ENCODE data around the gene PYGL.
A peak's percentile ranks its signal among the peaks of the same experiment; 100 is the strongest.

PYGL gene

DNA sequence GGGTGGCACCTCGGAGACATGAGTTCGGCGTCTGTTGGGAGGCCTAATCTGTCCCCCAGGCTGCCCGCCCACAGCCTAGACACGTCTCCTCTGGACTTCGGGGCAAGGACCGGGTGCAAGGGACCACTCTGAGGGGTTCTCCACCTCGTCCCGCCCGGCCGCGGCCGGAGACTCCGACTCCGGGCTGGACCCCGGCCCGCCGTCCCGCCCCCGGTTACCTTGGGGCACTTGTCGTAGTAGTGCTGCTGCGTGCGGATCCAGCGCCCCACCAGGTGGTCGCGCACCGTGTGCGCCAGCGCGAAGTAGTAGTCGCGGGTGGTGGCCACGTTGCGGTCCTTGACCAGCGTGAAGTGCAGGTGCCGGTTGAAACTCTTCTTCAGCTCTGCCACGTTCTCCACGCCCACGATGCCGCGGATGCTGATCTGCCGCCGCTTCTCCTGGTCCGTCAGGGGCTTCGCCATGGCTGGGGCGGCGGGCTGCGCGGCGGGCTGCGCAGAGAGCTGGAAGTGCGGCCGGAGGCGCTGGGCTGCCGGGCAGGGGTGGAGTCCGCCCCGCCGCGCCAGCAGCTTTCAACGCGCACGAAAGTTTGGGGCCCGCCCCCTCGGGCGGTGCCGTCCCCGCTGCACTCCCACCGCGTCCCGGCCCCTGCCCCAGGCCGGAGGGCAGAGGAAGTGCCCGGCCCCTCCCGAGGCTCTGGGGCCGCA, at the start of gene PYGL:
TSS of gene PYGL (minus strand) at position 541 of the 704 bp plus-strand sequence. CDS start at position 461, 80 bp downstream.
- no peak for TF ChIP-seq GATA2 (IDR thresholded peaks at IDR 0.05; ENCODE audit: low read depth, low read length)
- TF ChIP-seq GATA3 (IDR thresholded peaks at IDR 0.05; ENCODE audit: low read depth, low read length): no peak

DNA sequence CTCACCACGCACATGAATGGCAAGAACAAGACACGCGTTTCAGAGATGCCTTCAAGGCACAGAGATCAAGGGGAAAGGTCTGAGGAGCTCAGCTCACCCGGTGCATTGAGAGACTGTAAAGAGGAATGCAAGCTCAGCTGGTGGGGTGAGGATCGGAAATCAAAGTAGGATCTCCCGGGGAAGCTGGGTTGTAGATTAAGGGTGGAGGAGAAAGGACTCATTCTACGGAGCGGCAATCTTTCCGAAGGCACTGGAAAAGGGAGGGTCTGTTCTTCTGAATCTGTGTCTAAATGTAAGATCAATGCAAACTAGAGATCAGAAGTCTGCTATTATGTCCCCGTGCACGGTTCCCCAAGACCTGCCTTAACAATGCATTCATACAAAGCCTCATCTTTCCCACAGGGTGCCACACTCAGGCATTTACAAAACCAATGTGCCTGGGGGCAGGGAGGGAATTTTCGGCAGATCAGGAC, 41.6 kb upstream of the PYGL start:
- no peak for TF ChIP-seq GATA3 (IDR thresholded peaks at IDR 0.05; ENCODE audit: low read depth, low read length)
- no peak for TF ChIP-seq GATA2 (IDR thresholded peaks at IDR 0.05; ENCODE audit: low read depth, low read length)

DNA sequence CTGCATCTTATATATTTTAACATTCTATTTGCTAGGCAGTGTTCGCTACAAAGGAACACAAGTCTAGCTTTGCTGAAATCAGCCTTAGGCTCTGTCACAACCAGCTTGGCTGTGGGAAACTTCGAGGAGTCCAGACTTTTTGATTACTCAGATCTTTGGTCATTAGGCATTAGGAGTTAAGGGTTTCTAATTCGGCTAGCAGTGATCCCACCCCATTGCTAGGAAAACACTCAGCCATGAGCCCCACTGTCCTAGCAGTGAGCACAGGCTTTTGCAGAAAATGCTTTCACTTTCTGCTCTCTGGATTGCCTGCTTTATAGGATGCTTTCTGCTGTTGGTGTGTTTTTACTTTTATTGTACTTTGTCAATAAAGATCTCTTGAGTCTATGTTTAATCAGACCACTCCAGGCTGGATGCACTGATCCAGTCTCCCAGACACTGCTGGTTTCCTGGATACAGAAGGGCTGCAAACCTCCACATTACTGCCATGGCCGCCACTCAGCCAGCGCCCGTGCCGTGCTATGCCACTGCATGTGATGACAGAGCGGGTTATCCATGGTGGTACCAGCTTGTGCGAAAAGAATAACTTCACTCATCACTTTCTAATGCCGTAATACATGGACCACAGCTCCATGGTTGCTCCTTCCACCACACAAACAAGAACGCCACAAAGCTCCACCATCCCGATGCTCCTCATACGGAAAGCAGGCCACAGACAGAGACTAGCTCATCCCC, 41.0 kb upstream of the PYGL start:
- TF ChIP-seq GATA2 (IDR thresholded peaks at IDR 0.05; ENCODE audit: low read depth, low read length) (no peak), GATA3 (IDR thresholded peaks at IDR 0.05; ENCODE audit: low read depth, low read length) (no peak)

DNA sequence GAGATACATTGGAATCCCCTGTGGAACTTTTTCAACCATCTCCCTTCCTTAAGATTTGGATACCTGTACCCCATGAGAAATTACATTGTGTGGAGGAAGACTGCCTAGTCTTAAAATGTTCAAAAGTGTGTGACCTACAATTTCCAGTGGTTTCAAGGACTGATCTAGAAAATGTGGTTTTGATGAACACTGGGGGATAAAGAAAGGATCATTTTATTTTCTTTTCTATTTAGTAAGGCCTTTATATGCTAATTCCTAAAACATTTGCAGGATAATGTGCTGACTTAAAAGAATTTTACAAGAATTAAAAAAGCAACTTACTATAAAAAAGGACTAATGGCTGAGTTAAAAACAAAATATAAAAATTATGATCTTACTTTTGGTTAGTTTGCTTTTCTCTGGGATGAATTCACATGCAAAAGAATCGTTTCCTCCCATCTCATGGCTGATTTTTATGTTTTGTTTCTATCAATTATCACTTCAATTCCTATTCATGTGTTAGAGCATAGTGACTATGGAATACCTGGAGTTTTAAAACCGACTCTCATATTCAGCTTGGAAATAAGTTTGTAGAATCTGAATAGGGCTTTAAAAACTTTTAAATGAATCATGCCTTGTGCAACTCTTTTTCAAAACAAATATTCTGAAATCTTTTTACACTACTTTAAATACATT, 39.9 kb upstream of the PYGL start:
- TF ChIP-seq GATA3 (IDR thresholded peaks at IDR 0.05; ENCODE audit: low read depth, low read length) (no peak), GATA2 (IDR thresholded peaks at IDR 0.05; ENCODE audit: low read depth, low read length) (no peak)

DNA sequence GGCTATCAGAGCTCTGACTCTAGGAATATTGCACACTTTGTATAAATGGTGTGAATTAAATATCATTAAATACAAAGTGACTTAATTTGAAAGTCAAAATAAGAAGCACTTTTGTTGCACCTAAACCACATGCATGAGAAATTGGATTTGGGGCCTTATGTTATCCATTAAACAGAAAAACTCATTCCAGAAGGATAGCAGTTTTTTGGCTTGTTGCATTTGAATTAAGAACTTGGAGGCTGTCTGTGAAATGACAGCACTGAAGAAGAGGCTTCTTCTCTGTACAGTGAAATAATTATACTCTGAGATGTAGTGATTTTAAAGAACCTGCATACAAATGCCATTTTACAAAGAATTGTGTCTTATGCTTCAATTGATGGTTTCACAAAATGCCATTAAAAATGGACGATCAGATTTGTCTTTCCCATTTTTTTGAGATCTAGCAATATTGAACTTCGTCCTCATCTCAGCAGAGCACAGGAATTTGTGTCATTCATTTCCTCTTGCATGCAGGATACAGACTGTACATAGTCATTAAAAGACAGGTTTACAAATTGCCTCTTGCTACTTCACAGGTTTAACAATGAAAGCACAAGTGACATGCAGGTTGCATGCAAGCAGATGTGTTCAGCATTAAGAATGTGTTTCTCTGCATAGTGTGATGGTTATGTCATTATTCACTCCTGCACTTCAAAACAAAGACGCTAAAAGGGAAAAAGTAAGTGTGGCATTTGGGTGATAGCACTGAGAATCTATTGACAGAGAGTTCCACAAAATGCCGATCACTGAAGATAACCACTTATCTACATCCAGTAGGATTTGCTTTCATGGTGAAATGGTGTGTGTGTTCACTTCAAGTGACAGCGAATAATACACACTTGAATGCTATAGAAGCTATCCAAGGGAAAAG, 35.9 kb upstream of the PYGL start:
- no peak for TF ChIP-seq GATA3 (IDR thresholded peaks at IDR 0.05; ENCODE audit: low read depth, low read length)
- TF ChIP-seq GATA2 (IDR thresholded peaks at IDR 0.05; ENCODE audit: low read depth, low read length): no peak

DNA sequence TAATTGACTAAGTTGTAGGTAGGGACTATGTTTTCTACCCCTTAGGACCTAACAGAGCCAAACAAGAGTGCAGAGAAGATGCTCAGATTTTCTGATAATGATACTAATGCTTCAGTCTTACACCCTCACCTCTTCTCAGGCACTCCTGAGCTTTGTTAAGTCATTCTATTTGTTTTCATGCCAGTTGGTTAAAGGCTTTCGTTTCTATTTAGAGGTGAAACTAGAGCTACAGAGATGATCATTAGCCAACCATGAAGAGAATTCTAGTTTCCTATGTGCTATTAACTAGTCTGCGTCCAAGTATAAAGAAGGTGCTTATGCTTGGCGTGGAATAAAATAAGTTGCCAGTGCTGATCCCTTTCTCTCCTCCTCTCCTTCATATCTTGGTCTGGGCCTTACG, 34.6 kb upstream of the PYGL start:
- TF ChIP-seq GATA3 (IDR thresholded peaks at IDR 0.05; ENCODE audit: low read depth, low read length) (no peak; the same call in 1 of the 2 replicates), GATA2 (IDR thresholded peaks at IDR 0.05; ENCODE audit: low read depth, low read length) (no peak)

DNA sequence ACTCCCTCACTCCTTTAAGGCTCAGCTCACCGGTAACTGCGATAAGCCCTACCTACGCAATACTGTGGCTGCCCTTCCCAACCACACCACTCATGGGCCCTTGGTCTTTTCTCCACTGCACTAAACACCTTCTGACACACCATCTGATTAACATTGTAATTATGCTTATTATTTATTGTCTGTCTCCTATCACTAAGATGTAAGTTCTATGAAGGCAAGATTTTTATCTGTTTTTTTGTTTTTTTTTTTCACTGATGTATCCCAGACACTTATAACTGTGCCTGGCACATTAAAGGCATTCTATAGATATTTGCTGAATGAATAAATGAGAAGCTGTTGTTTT, 34.2 kb upstream of the PYGL start:
- TF ChIP-seq GATA3 (IDR thresholded peaks at IDR 0.05; ENCODE audit: low read depth, low read length) (peak; percentile 79), GATA2 (IDR thresholded peaks at IDR 0.05; ENCODE audit: low read depth, low read length) (peak; percentile 46; the same call in 1 of the 2 replicates)

DNA sequence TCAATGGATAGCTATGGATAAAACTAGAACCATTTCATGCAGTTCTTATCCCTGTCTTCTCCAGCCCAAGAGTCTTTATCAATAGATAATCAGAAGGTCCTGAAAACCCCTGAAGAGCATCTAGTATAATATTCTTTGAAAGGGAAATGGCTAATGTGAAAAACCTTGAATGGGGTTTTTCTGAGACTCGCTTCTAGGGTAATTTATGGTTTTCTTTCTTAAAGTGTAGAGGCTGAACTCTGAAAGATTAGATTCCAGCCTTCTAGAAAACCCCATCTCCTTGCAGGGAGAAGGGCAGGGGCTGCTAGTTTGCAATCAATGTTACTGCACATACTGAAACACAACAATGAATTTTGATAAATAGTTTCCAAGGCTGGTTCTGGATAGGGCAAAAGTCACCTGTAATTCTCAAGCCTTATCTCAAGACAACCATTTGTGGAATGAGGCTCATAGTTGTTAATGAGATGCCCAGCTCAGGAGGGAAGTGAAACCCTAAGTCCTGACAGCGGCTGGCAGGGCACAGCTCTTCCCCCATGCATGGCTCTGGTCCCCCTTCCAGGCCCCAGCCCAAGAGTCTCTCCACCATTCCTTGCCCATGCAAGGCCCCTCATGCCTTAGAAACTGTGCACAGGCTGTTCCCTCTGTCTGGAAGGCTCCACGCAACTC, 33.7 kb upstream of the PYGL start:
- no peak for TF ChIP-seq GATA3 (IDR thresholded peaks at IDR 0.05; ENCODE audit: low read depth, low read length)
- TF ChIP-seq GATA2 (IDR thresholded peaks at IDR 0.05; ENCODE audit: low read depth, low read length): no peak

DNA sequence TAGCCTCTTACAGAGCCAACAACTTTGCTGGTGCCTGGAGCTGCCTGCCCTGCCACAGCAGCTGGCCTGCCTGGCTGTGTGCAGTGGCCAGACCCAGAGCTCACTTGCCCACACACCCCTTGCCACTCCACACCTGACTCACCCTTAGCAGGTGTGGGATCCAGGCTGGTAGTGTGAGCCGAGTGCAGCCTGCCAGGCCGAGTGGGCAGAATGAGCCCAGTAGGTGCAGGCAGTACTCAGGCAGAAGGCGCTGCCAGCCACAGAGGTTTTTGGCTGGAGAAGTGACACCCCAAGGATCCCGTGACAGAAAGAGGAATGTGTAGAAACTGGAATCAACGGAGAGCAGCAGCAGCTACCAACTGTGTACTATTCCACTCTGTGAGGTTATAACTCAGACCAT, 29.8 kb upstream of the PYGL start:
- no peak for TF ChIP-seq GATA2 (IDR thresholded peaks at IDR 0.05; ENCODE audit: low read depth, low read length)
- no peak for TF ChIP-seq GATA3 (IDR thresholded peaks at IDR 0.05; ENCODE audit: low read depth, low read length)

DNA sequence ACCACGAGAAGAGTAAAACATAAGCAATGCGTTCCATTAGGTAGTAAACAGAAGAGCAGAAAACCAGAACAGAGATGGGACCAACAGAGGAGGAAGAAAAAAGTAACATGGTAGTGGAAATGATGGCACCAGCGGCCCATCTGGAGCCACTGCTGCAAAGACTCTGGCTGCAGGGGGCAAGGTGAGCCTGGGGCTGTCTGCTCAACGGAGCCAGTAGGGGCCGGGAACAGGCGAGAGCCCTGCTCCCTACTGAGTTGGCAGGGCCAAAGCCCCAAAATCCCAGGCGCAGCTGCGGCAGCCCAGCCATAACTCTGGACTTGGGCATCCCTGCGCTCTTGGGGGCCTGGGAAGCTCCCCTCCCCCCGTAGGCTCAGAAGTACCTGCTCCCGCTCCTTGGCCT, 28.5 kb upstream of the PYGL start:
- TF ChIP-seq GATA2 (IDR thresholded peaks at IDR 0.05; ENCODE audit: low read depth, low read length): no peak
- no peak for TF ChIP-seq GATA3 (IDR thresholded peaks at IDR 0.05; ENCODE audit: low read depth, low read length)

DNA sequence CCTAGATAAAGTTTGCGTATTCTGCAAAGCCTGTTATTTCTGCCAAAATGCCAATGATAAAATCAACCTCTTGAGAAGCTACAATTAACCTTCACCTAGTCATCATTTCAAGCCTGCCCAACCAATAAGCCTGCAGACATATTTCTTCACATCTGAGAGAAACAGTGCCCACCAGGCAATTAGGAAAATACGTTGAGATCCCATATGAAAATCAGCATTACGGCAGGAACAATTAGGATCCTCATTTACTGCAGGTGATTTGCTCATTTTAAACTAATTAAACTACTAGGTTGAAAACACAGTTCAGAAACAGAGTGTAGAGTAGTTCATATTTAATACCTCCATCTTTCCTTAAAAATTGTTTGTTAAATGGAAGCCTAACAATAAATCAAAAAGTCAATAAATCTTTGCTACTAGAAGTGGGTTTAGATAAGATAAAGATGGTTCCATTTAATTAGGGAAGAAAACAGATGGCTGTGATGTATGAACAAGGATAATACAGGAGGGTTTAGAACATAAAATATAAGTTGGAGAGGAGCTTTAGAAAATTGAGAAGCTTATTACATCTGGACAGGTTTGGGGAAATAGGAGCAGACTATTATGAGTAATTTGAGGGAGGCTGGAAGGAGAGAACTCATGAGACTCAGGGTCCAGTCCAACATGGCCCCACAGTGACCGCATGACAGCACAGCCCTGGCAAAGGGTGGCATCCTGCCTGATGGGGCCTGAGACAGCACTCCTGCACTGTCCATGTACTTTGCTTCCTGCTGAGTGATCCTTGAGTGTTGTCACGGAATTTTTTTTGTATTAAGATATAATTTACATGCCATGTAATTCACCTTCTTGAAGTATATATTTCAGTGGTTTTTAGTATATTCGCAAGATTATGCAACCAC, 26.9 kb upstream of the PYGL start:
- TF ChIP-seq GATA2 (IDR thresholded peaks at IDR 0.05; ENCODE audit: low read depth, low read length) (no peak), GATA3 (IDR thresholded peaks at IDR 0.05; ENCODE audit: low read depth, low read length) (no peak)

DNA sequence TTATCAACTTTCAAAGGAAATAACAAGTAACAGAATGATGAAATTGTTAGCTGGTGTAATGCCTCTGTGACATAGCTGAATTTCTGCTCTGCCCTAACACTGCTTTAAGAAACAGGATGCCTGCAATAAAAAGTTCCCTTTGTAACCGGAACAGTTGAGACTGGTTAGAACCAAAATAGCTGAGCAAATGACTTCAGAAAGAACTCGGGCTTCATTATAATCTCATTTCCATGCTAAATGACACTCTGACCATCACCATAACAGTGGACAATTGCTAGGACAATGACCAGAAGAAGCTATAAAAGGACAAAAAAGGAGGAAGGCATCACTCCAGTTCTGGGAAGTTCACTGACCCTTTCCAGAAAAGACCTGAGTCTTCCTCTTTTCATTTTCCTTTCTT, 23.5 kb upstream of the PYGL start:
- TF ChIP-seq GATA2 (IDR thresholded peaks at IDR 0.05; ENCODE audit: low read depth, low read length) (no peak), GATA3 (IDR thresholded peaks at IDR 0.05; ENCODE audit: low read depth, low read length) (no peak)
